Smooth muscle cell (in vitro differentiated cells): Measurements from ENCODE around the gene KLF7. TPM values are rescaled to one million over a fixed set of nuclear protein-coding genes. Genes with fewer than 3 reads are reported as not detected.

Source experiments
- DNase-seq: peaks from one replicate; lab custom pipeline; 2025; ENCODE audit not compliant: unreplicated experiment; lab: John Stamatoyannopoulos, UW
- H2AFZ ChIP-seq: fragments of 200-600 bp; sonication (generic); 2 replicates; pipeline ENCODE4 v1.6.0; 2016; ENCODE audit warnings: antibody characterized with exemption, low read depth, mild to moderate bottlenecking
- H3F3A ChIP-seq: fragments of 200-600 bp; sonication (generic); 2 replicates; pipeline ENCODE4 v1.6.0; 2017; ENCODE audit warnings: antibody characterized with exemption, low read depth
- H3K27ac ChIP-seq: fragments of 200-600 bp; sonication (generic); 2 replicates; pipeline ENCODE4 v1.5.1; 2016; ENCODE audit warnings: low read depth, mild to moderate bottlenecking
- H3K27me3 ChIP-seq: fragments of 200-600 bp; sonication (generic); 2 replicates; pipeline ENCODE4 v1.6.1; 2016; ENCODE audit warnings: low read depth, mild to moderate bottlenecking
- H3K36me3 ChIP-seq: fragments of 200-600 bp; sonication (generic); 2 replicates; pipeline ENCODE4 v1.5.1; 2016; ENCODE audit warnings: low read depth
- H3K4me1 ChIP-seq: fragments of 200-600 bp; sonication (generic); 2 replicates; pipeline ENCODE4 v1.5.1; 2016; ENCODE audit warnings: low read depth
- H3K4me2 ChIP-seq: fragments of 200-600 bp; sonication (generic); 2 replicates; pipeline ENCODE4 v1.6.0; 2016; ENCODE audit warnings: mild to moderate bottlenecking
- H3K4me3 ChIP-seq: fragments of 200-600 bp; sonication (generic); 2 replicates; pipeline ENCODE4 v1.5.1; 2016; ENCODE audit warnings: mild to moderate bottlenecking
- H3K79me2 ChIP-seq: fragments of 200-600 bp; sonication (generic); 2 replicates; pipeline ENCODE4 v1.6.0; 2016; ENCODE audit warnings: low read depth, mild to moderate bottlenecking
- H3K9ac ChIP-seq: fragments of 200-600 bp; sonication (generic); 2 replicates; pipeline ENCODE4 v1.6.0; 2016; ENCODE audit warnings: low read depth
- H3K9me3 ChIP-seq: fragments of 200-600 bp; sonication (generic); replicated peaks from 2 replicates; pipeline ENCODE4 v1.5.1; 2016; ENCODE audit warnings: low read depth
- H4K20me1 ChIP-seq: fragments of 200-600 bp; sonication (generic); 2 replicates; pipeline ENCODE4 v1.6.0; 2016; ENCODE audit warnings: low read depth
- CTCF ChIP-seq: fragments of 200-600 bp; sonication (generic); IDR thresholded peaks from 2 replicates; pipeline ENCODE4 v1.5.1; 2017; ENCODE audit warnings: borderline replicate concordance, mild to moderate bottlenecking, antibody characterized with exemption; ENCODE audit not compliant: insufficient read depth, poor library complexity, severe bottlenecking
- WGBS: methylation state at CpG from one replicate; pipeline ENCODE4 v1.1.7; 2016; ENCODE audit warnings: low lambda C conversion rate; 5-methylcytosine and 5-hydroxymethylcytosine counted together
- polyA plus RNA-seq: library from polyadenylated mRNA; unstranded; fragments of >200 nt; fragmentation: Nextera tagmentation; extraction: Ambion mirVana; gene quantifications from 2 replicates; pipeline ENCODE4 v1.2.1, GENCODE V29; 2016
- total RNA-seq: library from RNA; depleted of rRNA; stranded (reverse); fragments of >200 nt; gene quantifications from 2 replicates; pipeline ENCODE4 v1.2.3, GENCODE V29; 2014

KLF7 gene
- total and polyA plus RNA-seq, 2 experiments from 2014 or later = 12.7 to 27.6 TPM

GRCh38 chr2:207072571-207072970, 93.2 kb downstream of the KLF7 start:
- DNase-seq = no peak
- H2AFZ ChIP-seq = no peak overlapping the region
- no peaks in the 10 kb centered on the region for H4K20me1 ChIP-seq
- H3K4me2 ChIP-seq = no peak overlapping the region
- H3K27ac ChIP-seq = no peak overlapping the region
- peaks cover 2% of the 10 kb centered on the region for H3F3A ChIP-seq
- no peak for TF ChIP-seq CTCF
- no peak overlapping the region for H3K9ac ChIP-seq
- no peaks in the 10 kb centered on the region for H3K9me3 ChIP-seq
- H3K4me1 ChIP-seq = no peaks in the 10 kb centered on the region
- H3K4me3 ChIP-seq = no peak overlapping the region
- H3K36me3 ChIP-seq = no peaks in the 10 kb centered on the region
- 100% methylated on average over 1 of the region's 1 CpG for WGBS
- no peaks in the 10 kb centered on the region for H3K27me3 ChIP-seq
- H3K79me2 ChIP-seq = no peaks in the 10 kb centered on the region

- Histone ChIP-seq H3F3A (peaks cover 5% of the 10 kb centered on the region), H3K27me3 (no peaks in the 10 kb centered on the region), H3K9ac (no peak overlapping the region), H3K9me3 (no peaks in the 10 kb centered on the region), H3K36me3 (no peaks in the 10 kb centered on the region), H4K20me1 (no peaks in the 10 kb centered on the region), H3K27ac (no peak overlapping the region), H3K4me3 (no peak overlapping the region), H3K4me1 (no peaks in the 10 kb centered on the region), H3K79me2 (no peaks in the 10 kb centered on the region), H3K4me2 (no peak overlapping the region), H2AFZ (no peak overlapping the region)
- WGBS = 94% methylated on average over 4 of the region's 4 CpGs
- TF ChIP-seq CTCF = no peak
- DNase-seq = no peak
These were observed 93.9 kb downstream of the KLF7 start for GRCh38 chr2:207071820-207072219.

GRCh38 chr2:207067473-207067872, 98.3 kb downstream of the KLF7 start:
- no peak for TF ChIP-seq CTCF
- peak overlapping the region; percentile 10 for H3K4me2 ChIP-seq
- H3K79me2 ChIP-seq = no peaks in the 10 kb centered on the region
- no peaks in the 10 kb centered on the region for H3K36me3 ChIP-seq
- WGBS = 28% methylated on average over 5 of the region's 5 CpGs
- no peak for DNase-seq
- no peak overlapping the region for H3K4me3 ChIP-seq
- peaks cover 5% of the 10 kb centered on the region for H3F3A ChIP-seq
- H3K4me1 ChIP-seq = no peaks in the 10 kb centered on the region
- H4K20me1 ChIP-seq = no peaks in the 10 kb centered on the region
- H2AFZ ChIP-seq = no peak overlapping the region
- no peaks in the 10 kb centered on the region for H3K27me3 ChIP-seq
- no peak overlapping the region for H3K27ac ChIP-seq
- no peaks in the 10 kb centered on the region for H3K9me3 ChIP-seq
- no peak overlapping the region for H3K9ac ChIP-seq

- H3K4me2 ChIP-seq = peak overlapping the region; percentile 10
- no peak overlapping the region for H2AFZ ChIP-seq
These were observed 98.8 kb downstream of the KLF7 start for GRCh38 chr2:207066791-207067460.

More at GRCh38 chr2:207066791-207067460, 98.8 kb downstream of the KLF7 start:
- Histone ChIP-seq H3K4me3 (no peak overlapping the region), H3K27ac (no peak overlapping the region), H3K27me3 (no peaks in the 10 kb centered on the region), H3K9ac (no peak overlapping the region), H3K79me2 (no peaks in the 10 kb centered on the region), H3F3A (peaks cover 5% of the 10 kb centered on the region), H3K36me3 (no peaks in the 10 kb centered on the region), H3K4me1 (no peaks in the 10 kb centered on the region), H4K20me1 (no peaks in the 10 kb centered on the region), H3K9me3 (no peaks in the 10 kb centered on the region)
- DNase-seq = no peak
- 71% methylated on average over 3 of the region's 3 CpGs for WGBS
- TF ChIP-seq CTCF = no peak
